PFSK-1 (cell line): Measurements from ENCODE around the gene RND1. TPM values are rescaled to one million over a fixed set of nuclear protein-coding genes. Genes with fewer than 3 reads are reported as not detected.

Experiments
- FOXP2 ChIP-seq: optimal IDR thresholded peaks from 2 replicates; pipeline ENCODE3; 2011; ENCODE audit warnings: borderline replicate concordance, control low read depth, inconsistent platforms; ENCODE audit not compliant: insufficient read depth; ENCODE audit errors: extremely low read length, extremely low read depth
- POLR2AphosphoS5 ChIP-seq: IDR thresholded peaks from 2 replicates; pipeline ENCODE4 v1.6.1; 2012; ENCODE audit warnings: low read depth, mild to moderate bottlenecking, control low read depth, low read length, moderate library complexity
- SIN3A ChIP-seq: IDR thresholded peaks from 2 replicates; pipeline ENCODE4 v1.6.1; 2012; ENCODE audit warnings: mild to moderate bottlenecking, low read length, moderate library complexity, borderline replicate concordance; ENCODE audit not compliant: insufficient read depth
- TAF1 ChIP-seq: IDR thresholded peaks from 2 replicates; pipeline ENCODE4 v1.6.1; 2012; ENCODE audit warnings: low read length, control low read depth, borderline replicate concordance; ENCODE audit not compliant: insufficient read depth
- polyA plus RNA-seq: library from polyadenylated mRNA; unstranded; fragments of >200 nt; gene quantifications from one replicate; pipeline ENCODE4 v1.2.1, GENCODE V29; 2012; ENCODE audit warnings: low read depth, missing spikeins; ENCODE audit not compliant: insufficient read length
- TF ChIP-seq, protein P1 (sequence below), 2 experiments: IDR thresholded peaks; 2 replicates each; pipeline versions ENCODE4 v1.6.1 to v1.8.0; 2011 to 2012; ENCODE audit warnings: low read depth in 2 of 2, low read length in 2 of 2, control low read depth in 1 of 2, inconsistent platforms in 1 of 2, mild to moderate bottlenecking in 1 of 2, moderate library complexity in 1 of 2; ENCODE audit not compliant: insufficient read depth in 1 of 2

The RND1 gene
- polyA plus RNA-seq = not detected

DNA sequence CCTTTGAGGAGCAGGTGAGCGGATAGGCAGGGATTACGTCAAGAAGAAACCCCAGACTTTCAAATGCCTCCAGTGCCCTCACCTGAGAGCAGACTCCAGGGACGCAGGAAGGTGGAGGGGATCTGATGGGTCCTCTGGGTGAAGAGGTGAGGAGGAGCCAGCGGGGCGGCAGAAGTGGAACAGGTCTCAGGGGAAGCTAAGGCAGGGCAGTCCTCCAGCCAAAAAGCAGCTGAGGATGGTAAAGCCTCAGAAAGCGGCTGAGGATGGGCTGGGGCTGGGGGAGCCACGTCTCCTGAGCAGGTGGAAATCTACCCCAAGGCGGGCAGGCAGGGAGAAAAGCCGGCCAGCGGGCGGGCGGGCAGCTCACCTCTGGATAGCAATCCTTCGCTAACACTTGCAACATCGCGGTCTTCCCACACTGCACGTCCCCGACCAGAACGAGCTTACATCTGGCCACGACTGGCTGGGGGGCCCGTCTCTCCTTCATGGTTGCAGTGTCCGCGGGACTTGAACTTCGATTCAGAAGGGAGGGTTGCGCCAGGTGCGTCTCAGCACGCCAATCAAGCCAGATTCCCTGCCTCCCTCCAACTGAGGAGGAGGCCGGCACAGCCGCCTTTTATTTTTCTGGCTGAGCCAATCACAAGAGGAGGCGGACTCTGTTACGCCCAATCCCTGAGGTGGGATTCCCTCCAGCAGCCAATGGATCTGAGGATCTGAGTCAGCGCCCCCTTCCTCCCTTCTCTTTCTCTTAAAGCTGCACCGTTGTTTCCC lies at the start of gene RND1:
Gene RND1 (minus strand): TSS at position 590 of the 771 bp plus-strand sequence. CDS start 103 bp downstream, at position 487.
- TF ChIP-seq, protein P1, sequence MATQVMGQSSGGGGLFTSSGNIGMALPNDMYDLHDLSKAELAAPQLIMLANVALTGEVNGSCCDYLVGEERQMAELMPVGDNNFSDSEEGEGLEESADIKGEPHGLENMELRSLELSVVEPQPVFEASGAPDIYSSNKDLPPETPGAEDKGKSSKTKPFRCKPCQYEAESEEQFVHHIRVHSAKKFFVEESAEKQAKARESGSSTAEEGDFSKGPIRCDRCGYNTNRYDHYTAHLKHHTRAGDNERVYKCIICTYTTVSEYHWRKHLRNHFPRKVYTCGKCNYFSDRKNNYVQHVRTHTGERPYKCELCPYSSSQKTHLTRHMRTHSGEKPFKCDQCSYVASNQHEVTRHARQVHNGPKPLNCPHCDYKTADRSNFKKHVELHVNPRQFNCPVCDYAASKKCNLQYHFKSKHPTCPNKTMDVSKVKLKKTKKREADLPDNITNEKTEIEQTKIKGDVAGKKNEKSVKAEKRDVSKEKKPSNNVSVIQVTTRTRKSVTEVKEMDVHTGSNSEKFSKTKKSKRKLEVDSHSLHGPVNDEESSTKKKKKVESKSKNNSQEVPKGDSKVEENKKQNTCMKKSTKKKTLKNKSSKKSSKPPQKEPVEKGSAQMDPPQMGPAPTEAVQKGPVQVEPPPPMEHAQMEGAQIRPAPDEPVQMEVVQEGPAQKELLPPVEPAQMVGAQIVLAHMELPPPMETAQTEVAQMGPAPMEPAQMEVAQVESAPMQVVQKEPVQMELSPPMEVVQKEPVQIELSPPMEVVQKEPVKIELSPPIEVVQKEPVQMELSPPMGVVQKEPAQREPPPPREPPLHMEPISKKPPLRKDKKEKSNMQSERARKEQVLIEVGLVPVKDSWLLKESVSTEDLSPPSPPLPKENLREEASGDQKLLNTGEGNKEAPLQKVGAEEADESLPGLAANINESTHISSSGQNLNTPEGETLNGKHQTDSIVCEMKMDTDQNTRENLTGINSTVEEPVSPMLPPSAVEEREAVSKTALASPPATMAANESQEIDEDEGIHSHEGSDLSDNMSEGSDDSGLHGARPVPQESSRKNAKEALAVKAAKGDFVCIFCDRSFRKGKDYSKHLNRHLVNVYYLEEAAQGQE (IDR thresholded peaks at IDR 0.05; ENCODE audit: insufficient read depth in 1 of 2, low read depth in 2 of 2, low read length in 2 of 2) = no peak
- TF ChIP-seq TAF1 = peak; percentile 70; the same call in 1 of the 2 replicates
- TF ChIP-seq POLR2AphosphoS5 = peak; percentile 84; the same call in 1 of the 2 replicates

GRCh38 chr12:48910196-48910595 lies 44.5 kb upstream of the RND1 start:
- TF ChIP-seq POLR2AphosphoS5 (no peak), SIN3A (no peak), FOXP2 (no peak), TAF1 (no peak)
- TF ChIP-seq, protein P1 (IDR thresholded peaks at IDR 0.05; ENCODE audit: insufficient read depth in 1 of 2, low read depth in 2 of 2, low read length in 2 of 2) = no peak

GRCh38 chr12:48907245-48907644 lies 41.6 kb upstream of the RND1 start:
- no peak for TF ChIP-seq POLR2AphosphoS5
- TF ChIP-seq FOXP2 = no peak
- TF ChIP-seq SIN3A = no peak
- TF ChIP-seq, protein P1 (IDR thresholded peaks at IDR 0.05; ENCODE audit: insufficient read depth in 1 of 2, low read depth in 2 of 2, low read length in 2 of 2) = no peak
- no peak for TF ChIP-seq TAF1

DNA sequence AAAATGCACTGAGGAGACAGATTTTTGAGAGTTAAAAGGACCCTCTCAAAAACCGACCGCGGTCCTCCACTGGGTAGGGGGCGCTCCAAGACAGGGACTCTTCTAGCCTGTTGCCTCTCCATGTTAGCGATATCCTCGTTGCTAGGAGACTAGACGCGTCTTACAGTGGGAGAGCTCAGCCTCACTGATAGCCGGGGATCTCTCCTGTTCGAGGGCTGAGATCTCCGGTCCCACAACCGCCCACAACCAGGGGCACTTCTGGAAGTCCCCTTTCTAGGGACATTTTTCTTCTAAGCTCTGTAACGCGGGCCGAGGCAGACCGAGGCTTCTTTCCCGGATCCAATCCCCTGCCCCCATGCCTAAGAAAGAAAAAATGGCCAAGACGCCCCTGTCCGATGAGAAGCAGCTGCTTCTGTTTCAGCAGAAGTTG lies 38.3 kb upstream of the RND1 start:
- no peak for TF ChIP-seq POLR2AphosphoS5
- peak; percentile 95 for TF ChIP-seq SIN3A

DNA sequence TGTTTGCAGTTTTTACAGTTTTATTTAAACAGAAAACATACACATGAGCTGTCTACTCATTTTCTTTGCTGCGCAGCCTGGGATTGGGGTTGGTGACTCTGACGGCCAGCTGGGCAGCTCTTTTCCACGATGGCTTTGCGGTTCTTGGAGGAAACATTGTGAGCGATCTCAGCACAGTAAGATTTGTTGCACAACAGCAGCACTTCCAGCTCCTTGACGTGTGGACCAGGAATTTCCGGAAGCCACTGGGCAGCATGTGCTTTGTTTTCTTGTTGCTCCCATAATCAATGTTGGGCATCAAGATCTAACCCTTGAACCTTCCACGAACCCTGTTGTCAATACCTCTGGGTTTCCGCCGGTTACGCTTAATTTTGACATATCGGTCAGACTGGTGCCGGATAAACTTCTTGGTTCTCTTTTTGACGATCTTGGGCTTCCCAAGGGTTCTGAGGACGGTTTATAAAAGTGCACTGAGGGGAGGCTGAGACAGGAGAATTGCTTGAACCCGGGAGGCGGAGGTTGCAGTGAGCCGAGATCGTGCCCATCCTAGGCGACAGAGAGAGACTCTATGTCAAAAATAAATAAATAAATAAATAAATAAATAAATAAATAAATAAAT lies 37.8 kb upstream of the RND1 start:
- TF ChIP-seq POLR2AphosphoS5 (no peak), TAF1 (no peak), SIN3A (no peak), FOXP2 (no peak)
- TF ChIP-seq, protein P1 (IDR thresholded peaks at IDR 0.05; ENCODE audit: insufficient read depth in 1 of 2, low read depth in 2 of 2, low read length in 2 of 2) = no peak
